Measurements from ENCODE around the gene PCNX2. TPM values are rescaled to one million over a fixed set of nuclear protein-coding genes. Genes with fewer than 3 reads are reported as not detected.
"Not testable (repeated sequence)": the region's sequence is repeated elsewhere in the genome, so short reads cannot be mapped to it uniquely, and the experiment has no call there.

PCNX2 gene
- total RNA-seq, 1 donor from 2014 or later: 48.8 TPM

- intact Hi-C loops (cut with micrococcal nuclease): no loop called here
Measured at GRCh38 chr1:233237647-233238046, 57.9 kb downstream of the PCNX2 start.

- intact Hi-C loops (cut with micrococcal nuclease): no loop called here
Measured at GRCh38 chr1:233233508-233234040, 62.0 kb downstream of the PCNX2 start.

DNA sequence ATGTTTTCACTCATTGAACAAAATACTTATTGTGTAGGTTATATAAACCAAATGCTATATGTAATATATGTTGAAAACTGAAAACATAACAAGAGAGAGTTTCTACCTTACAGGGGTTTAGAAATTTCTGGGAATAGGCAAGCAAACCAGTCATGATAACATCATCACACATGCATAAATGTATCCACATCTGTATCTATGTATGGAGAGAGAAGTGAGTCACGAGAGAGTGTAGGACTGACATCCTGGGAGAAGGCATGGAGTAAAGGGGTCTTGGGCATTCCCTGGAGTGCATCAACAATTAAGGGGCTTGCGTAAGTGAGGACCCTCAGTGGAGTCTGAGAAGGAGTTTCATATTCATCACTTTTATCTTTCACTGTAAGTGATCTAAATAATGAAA is 65.5 kb downstream of the PCNX2 start:
- intact Hi-C loops (cut with micrococcal nuclease): no loop called here

- intact Hi-C loops (cut with micrococcal nuclease): no loop called here
Measured at GRCh38 chr1:233229288-233229687, 66.2 kb downstream of the PCNX2 start.

DNA sequence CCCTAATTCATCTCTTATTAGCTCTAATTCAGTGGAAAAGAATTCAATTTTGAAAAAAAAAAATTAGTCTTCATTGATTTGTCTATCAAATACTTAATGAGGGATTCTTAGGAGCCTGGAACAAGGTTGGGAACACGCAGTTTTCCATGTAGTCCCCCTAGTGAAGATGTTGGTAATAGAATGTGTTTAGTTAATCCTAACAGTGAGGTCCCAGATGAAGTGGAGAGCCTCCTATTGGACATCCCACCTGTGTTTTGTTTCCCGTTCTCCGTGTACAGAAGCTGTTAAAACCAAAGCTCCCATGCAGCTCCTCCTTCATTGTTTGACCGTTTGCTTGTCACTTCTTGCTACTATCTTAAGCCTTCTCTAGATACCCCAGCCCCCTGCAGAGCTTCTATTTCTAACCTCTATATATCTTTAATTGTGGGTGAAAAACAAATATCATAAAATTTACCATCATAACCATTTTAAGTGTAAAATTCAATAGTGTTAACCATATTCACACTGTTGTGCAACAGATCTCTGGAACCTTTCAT is 67.5 kb downstream of the PCNX2 start:
- intact Hi-C loops (cut with micrococcal nuclease): no loop called here

DNA sequence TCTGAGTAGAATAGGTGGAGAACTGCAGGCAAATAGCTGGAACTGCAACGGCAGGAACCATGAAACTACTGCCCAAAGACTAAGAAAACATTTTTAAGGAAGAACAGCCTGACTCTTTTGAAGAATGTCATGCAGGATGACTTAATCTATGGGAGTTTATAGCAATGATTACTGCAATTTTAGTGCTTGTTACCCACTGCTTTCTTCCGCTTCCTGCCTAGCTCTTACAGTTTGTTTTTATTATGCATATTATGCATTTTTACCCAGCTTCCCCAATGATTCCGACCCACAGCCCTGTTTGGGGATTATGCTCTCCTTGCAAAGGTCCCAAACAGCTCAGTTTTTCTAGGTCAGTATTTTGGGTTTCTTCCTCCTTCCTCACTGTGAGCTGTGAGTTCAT is 71.2 kb downstream of the PCNX2 start:
- intact Hi-C loops (cut with micrococcal nuclease): no loop called here

GRCh38 chr1:233217832-233218231 is 77.7 kb downstream of the PCNX2 start:
- intact Hi-C loops (cut with micrococcal nuclease): no loop called here

- intact Hi-C loops (cut with micrococcal nuclease): no loop called here
Measured at GRCh38 chr1:233216009-233216408, 79.5 kb downstream of the PCNX2 start.

DNA sequence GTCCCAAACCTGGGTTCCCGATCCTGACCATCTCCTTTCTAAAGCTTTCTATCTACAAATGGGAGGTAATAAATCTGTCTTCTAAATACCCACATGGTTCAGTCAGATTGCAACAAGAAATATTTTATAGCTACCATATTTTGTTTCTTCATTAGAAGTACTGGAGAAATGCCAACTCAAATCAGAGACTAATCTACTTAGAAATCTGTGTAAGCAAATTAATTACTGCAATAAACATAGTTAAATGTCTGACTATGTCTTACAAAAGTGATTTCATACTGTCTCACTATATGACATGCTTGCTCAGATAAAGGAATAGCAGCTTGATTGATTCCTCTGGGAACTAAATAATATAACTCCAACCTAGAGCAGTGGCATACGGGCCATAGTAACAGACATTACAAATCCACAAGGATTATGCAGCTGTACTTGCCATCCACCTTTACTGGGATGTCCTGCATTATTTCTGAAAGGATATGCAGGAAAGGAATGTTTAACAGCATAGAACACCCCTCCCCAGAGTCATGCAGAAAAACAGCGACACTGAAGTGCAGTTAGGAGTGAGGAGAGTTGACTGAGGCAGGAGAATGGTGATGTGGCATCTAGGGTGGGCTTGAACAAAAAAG is 80.3 kb downstream of the PCNX2 start:
- intact Hi-C loops (cut with micrococcal nuclease): no loop called here

- intact Hi-C loops (cut with micrococcal nuclease): no loop called here
Measured at GRCh38 chr1:233211595-233211994, 83.9 kb downstream of the PCNX2 start.

GRCh38 chr1:233211106-233211505 is 84.4 kb downstream of the PCNX2 start:
- intact Hi-C loops (cut with micrococcal nuclease): no loop called here

DNA sequence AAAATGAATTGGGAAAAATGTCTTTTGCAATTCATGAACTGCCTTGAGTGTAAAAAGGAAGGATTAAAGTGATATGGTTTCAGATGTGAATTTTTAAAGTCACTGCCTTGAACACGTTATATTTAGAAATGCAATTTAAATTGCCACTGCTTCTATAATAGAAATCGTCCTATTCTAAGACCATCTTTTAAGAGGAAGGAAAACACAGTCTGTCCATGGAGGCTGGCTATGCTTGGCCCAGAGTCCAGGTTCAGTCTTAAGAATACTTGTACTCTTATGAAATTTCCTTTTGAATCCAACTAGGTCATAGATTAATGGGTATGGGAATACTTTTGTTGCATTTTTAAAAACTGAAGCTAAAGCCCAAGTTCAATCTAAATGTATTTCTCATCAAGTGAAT is 86.0 kb downstream of the PCNX2 start:
- intact Hi-C loops (cut with micrococcal nuclease): no loop called here

DNA sequence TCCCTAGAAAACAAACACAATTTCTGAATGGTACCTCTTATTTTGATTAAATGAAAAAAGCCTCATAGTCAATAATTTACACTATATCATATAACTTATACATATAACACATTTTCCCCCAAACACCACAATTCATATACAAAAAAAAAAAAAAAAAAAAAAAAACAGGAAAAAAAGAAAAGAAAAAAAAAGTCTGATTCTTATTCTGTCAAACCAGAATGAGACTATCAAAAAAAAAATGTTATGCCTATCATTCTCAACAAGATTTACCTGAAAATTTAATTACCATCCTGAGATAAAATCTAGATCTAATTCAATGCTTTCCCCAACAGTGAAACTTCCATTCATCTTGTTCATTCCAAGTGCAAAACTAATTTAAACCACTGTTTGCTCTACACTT is 86.8 kb downstream of the PCNX2 start:
- intact Hi-C loops (cut with micrococcal nuclease): loop anchor here (1.0 kb wide), 1 partner anchor 46 kb away; no protein-coding TSS in a partner anchor

- intact Hi-C loops (cut with micrococcal nuclease): no loop called here
Measured at GRCh38 chr1:233197940-233198339, 97.6 kb downstream of the PCNX2 start.

DNA sequence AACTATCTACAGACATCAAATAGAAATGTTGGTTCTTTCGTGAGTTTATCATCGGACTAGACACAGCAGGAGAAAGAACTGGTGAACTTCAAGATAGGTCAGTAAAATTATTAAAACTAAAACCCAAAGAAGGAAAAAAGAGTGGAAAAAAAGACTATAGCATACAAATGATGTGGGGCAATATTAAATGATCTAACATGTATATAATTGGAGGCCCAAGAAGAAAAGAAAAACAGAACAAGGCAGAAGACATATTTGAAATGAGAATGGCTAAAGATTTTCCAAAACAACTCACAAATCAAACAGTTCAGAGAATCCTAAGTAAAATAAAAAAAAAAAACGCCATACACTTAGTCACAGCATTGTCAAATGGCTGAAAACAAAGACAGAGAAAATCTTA is 101.8 kb downstream of the PCNX2 start:
- intact Hi-C loops (cut with micrococcal nuclease): no loop called here

DNA sequence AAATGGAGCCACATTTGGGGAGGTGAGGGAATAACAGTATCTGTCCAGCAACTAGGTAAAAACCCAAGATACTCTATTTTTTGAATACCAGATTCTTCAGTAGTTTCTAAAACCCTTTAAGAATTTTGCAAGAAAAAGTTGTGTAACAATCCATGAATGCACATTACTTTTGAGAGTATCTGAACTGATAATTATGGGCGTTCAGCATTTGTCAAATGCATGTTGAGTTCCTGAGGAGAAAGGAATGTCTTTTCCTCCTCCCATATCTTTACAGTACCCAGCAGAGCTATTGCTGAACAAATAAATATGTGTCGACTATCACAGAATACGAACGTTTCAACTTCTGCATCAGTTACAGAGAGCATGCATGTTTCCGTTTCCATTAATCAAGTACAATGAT is 104.5 kb downstream of the PCNX2 start:
- intact Hi-C loops (cut with micrococcal nuclease): no loop called here

- intact Hi-C loops (cut with micrococcal nuclease): no loop called here
Measured at GRCh38 chr1:233189526-233189925, 106.0 kb downstream of the PCNX2 start.

GRCh38 chr1:233188061-233188460 is 107.5 kb downstream of the PCNX2 start:
- intact Hi-C loops (cut with micrococcal nuclease): no loop called here

- intact Hi-C loops (cut with micrococcal nuclease): no loop called here
Measured at GRCh38 chr1:233183226-233184020, 112.1 kb downstream of the PCNX2 start.

DNA sequence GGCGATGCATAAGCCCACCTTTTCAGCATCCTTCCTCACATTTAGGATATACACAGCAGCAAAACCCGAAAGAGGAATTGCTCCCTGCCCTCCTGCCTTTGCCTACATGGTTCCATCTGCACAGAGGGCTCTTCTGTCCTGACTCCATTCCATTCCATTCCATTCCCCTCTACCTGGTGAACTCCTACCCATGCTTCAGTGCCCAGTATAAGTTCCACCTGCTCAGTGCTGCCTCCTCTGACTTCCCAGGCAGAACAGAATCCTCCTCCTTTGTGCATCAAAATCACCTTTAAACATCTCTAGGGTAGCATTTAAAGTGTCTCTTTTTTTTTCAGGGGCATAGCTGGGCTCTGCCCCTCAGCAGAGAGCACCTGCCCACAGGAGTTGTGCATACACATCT is 112.9 kb downstream of the PCNX2 start:
- intact Hi-C loops (cut with micrococcal nuclease): no loop called here

GRCh38 chr1:233180641-233181364 is 114.7 kb downstream of the PCNX2 start:
- intact Hi-C loops (cut with micrococcal nuclease): no loop called here

- intact Hi-C loops (cut with micrococcal nuclease): not testable (repeated sequence)
Measured at GRCh38 chr1:233179638-233180037, 115.9 kb downstream of the PCNX2 start.

Data from T-helper 1 cell treated with Interleukin-12 subunit alpha and Interleukin-12 subunit beta and Interleukin-4 antibody, amounts not matched to agents 30 ng/mL and 1 ng/mL, for 36 hours (primary cell).